SK-N-SH (cell line): ENCODE measurements around the gene TRNAU1AP.

Experiments used
- CHD2 ChIP-seq: fragments of 150-350 bp; IDR thresholded peaks from 2 replicates; pipeline ENCODE4 v1.6.1; 2018; ENCODE audit warnings: low read length; ENCODE audit not compliant: partially characterized antibody
- CTCF ChIP-seq: fragments of 200-600 bp; sonication (generic); IDR thresholded peaks from 2 replicates; pipeline ENCODE4 v1.6.1; 2017; ENCODE audit warnings: antibody characterized with exemption, mild to moderate bottlenecking, moderate library complexity
- EP300 ChIP-seq, 2 experiments: IDR thresholded peaks; 2 replicates each; pipeline versions ENCODE4 v1.4.0 to v1.6.1; 2012; ENCODE audit warnings: borderline replicate concordance in 1 of 2, low read depth in 1 of 2, low read length in 1 of 2
- EZH2phosphoT487 ChIP-seq: fragments of 200-600 bp; sonication (generic); IDR thresholded peaks from 2 replicates; pipeline ENCODE4 v1.6.1; 2017; ENCODE audit warnings: low read depth, mixed run types, mild to moderate bottlenecking, antibody characterized with exemption, moderate library complexity, borderline replicate concordance
- FOSL2 ChIP-seq: IDR thresholded peaks from 2 replicates; pipeline ENCODE4 v1.4.0; 2012; ENCODE audit warnings: low read depth, mild to moderate bottlenecking, moderate library complexity, borderline replicate concordance
- FOXM1 ChIP-seq: IDR thresholded peaks from 2 replicates; pipeline ENCODE4 v1.4.0; 2012; ENCODE audit warnings: low read depth, mild to moderate bottlenecking
- NFIC ChIP-seq: IDR thresholded peaks from 2 replicates; pipeline ENCODE4 v1.4.0; 2012; ENCODE audit warnings: borderline replicate concordance
- PBX3 ChIP-seq: IDR thresholded peaks from 2 replicates; pipeline ENCODE4; 2012
- POLR2AphosphoS5 ChIP-seq: IDR thresholded peaks from 2 replicates; pipeline ENCODE4 v1.6.1; 2012; ENCODE audit warnings: low read depth, low read length
- RAD21 ChIP-seq: IDR thresholded peaks from 2 replicates; pipeline ENCODE4 v1.6.1; 2012; ENCODE audit warnings: mild to moderate bottlenecking, low read length
- REST ChIP-seq: IDR thresholded peaks from 2 replicates; pipeline ENCODE4 v1.6.1; 2012; ENCODE audit warnings: mild to moderate bottlenecking, low read depth, low read length, moderate library complexity
- SIN3A ChIP-seq: IDR thresholded peaks from 2 replicates; pipeline ENCODE4 v1.6.1; 2012; ENCODE audit warnings: low read depth, mild to moderate bottlenecking, low read length, moderate library complexity, borderline replicate concordance
- TAF1 ChIP-seq: IDR thresholded peaks from 2 replicates; pipeline ENCODE4 v1.6.1; 2012; ENCODE audit warnings: low read depth, mild to moderate bottlenecking, low read length, moderate library complexity, borderline replicate concordance
- TF ChIP-seq, protein P1 (sequence below): IDR thresholded peaks from 2 replicates; pipeline ENCODE4 v1.4.0; 2012; ENCODE audit warnings: low read depth

GRCh38 chr1:28518745-28519341, 34.0 kb upstream of the TRNAU1AP start:
- TF ChIP-seq EP300 (IDR thresholded peaks at IDR 0.05; ENCODE audit: borderline replicate concordance in 1 of 2, low read depth in 1 of 2, low read length in 1 of 2) (no peak), CTCF (no peak), CHD2 (no peak), FOSL2 (no peak), REST (no peak), SIN3A (0 out of 2 replicates have a peak, but pooled peaks have one; percentile 3), PBX3 (no peak), RAD21 (no peak), POLR2AphosphoS5 (no peak), TAF1 (no peak), FOXM1 (no peak), NFIC (no peak), EZH2phosphoT487 (no peak)
- TF ChIP-seq, protein P1, sequence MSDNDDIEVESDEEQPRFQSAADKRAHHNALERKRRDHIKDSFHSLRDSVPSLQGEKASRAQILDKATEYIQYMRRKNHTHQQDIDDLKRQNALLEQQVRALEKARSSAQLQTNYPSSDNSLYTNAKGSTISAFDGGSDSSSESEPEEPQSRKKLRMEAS = peak; percentile 57; the same call in 1 of the 2 replicates
